Body of pancreas (tissue), 4 donors: ENCODE measurements around the gene EFCAB14. TPM values are rescaled to one million over a fixed set of nuclear protein-coding genes. Genes with fewer than 3 reads are reported as not detected.

Experiments used
- ATAC-seq: fragments of 150-250 bp; one replicate; pipeline ENCODE4 v1.9.1; 2016
- DNase-seq, 4 donors: peaks; one replicate each; pipeline ENCODE4 v3.0.0-alpha.2; 2019
- H3K27ac ChIP-seq, 4 donors: fragments of 200-600 bp; sonication (generic); 1 replicate in 3 of 4; 2 replicates in 1 of 4; pipeline versions ENCODE4 v1.5.1 to v1.6.1; 2016 to 2019; ENCODE audit warnings: mild to moderate bottlenecking in 1 of 4, mixed read lengths in 1 of 4, moderate library complexity in 1 of 4
- H3K27me3 ChIP-seq, 2 donors: fragments of 200-600 bp; sonication (generic); one replicate each; pipeline ENCODE4 v1.6.0; 2016; ENCODE audit warnings: mild to moderate bottlenecking in 1 of 2
- H3K36me3 ChIP-seq, 2 donors: fragments of 200-600 bp; sonication (generic); replicated peaks in 1 of 2; 2 replicates each; pipeline ENCODE4 v1.5.1; 2016; ENCODE audit warnings: low read depth in 2 of 2; ENCODE audit not compliant: insufficient read depth in 1 of 2
- H3K4me1 ChIP-seq: fragments of 200-600 bp; sonication (generic); one replicate; pipeline ENCODE4 v1.6.0; 2016
- H3K4me3 ChIP-seq, 2 donors: fragments of 200-600 bp; sonication (generic); 1 replicate in 1 of 2; 2 replicates in 1 of 2; pipeline ENCODE4 v1.5.1; 2016 to 2019
- H3K9me3 ChIP-seq, 3 donors: fragments of 200-600 bp; sonication (generic); 1 replicate in 2 of 3; 2 replicates in 1 of 3; pipeline ENCODE4 v1.5.1; 2016
- POLR2A ChIP-seq, 3 donors: fragments of 450-650 bp; IDR thresholded peaks; one replicate each; pipeline ENCODE4 v1.6.1; 2016; ENCODE audit warnings: antibody characterized with exemption in 3 of 3, mild to moderate bottlenecking in 2 of 3
- WGBS, 2 donors: methylation state at CpG; one replicate each; pipeline ENCODE4 v1.1.5; 2017; 5-methylcytosine and 5-hydroxymethylcytosine counted together
- intact Hi-C: fragments of 100-400 bp; cut with DNase I; formaldehyde crosslinking; loops from one replicate; pipeline ENCODE4 v1.15.1; 2023
- total RNA-seq, 2 donors: library from RNA; depleted of rRNA; stranded (reverse); fragments of >200 nt; gene quantifications; one replicate each; pipeline ENCODE4 v1.1.0, GENCODE V29; 2016
- TF ChIP-seq, protein P1 (sequence below), 7 experiments: fragments of 450-650 bp in 4 of 7; fragments of 200-600 bp in 3 of 7; sonication (generic) in 3 of 7; IDR thresholded peaks; one replicate each; pipeline ENCODE4 v1.5.1; 2016 to 2019; ENCODE audit warnings: antibody characterized with exemption in 7 of 7

EFCAB14 gene
- total RNA-seq, 2 donors from 2014 or later = 36.9 to 40.7 TPM

DNA sequence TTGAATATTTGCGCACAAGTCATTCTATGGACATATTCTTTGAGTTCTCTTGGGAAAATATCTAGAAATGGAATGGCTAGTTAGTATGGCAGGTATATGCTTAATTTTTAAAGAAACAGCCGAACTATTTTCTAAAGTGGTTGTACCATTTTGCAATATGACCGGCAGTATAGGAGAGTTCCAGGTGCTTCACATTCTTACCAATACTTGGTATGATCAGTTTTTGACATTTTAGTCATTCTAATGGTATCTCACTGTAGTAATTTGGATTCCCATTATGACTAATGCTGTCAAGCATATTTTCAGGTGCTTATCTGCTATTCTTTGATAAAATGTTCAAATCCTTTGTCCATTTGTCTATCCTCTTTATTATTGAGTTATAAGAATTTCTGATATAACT, 71.3 kb downstream of the EFCAB14 start:
- intact Hi-C loops = no loop called here
- Histone ChIP-seq H3K4me3 (no peak overlapping the region), H3K9me3 (no peaks in the 10 kb centered on the region), H3K36me3 (peaks cover 0 to 4% of the 10 kb centered on the region in 2 donors), H3K27me3 (no peaks in the 10 kb centered on the region), H3K4me1 (peaks cover 7% of the 10 kb centered on the region), H3K27ac (no peak overlapping the region)
- 95 to 97% methylated on average over 3 of the region's 3 CpGs for WGBS, 2 donors
- DNase-seq (no peak), ATAC-seq (no peak)
- no peak for TF ChIP-seq POLR2A (IDR thresholded peaks at IDR 0.05)

DNA sequence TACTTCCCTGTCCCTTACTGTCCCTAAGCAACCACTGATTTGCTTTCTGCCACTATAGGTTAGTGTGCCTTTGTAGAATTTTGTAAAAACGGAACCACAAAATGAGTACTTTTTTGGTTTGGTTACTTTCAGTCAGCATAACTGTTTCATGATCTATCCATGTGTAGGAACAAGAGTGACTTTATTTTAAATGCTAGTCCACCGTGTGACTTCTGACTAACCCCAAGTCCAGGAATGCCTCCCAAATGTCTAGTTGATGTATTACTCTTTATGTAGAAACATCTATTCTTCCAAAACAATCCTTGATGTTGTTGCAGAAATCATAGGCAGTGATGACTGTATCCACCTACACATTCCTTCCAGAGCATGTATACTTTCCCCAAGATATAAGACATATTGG, 72.1 kb downstream of the EFCAB14 start:
- intact Hi-C loops = no loop called here
- Histone ChIP-seq H3K27me3 (no peaks in the 10 kb centered on the region), H3K9me3 (no peaks in the 10 kb centered on the region), H3K27ac (no peak overlapping the region), H3K4me1 (peaks cover 7% of the 10 kb centered on the region), H3K36me3 (peaks cover 0 to 4% of the 10 kb centered on the region in 2 donors), H3K4me3 (no peak overlapping the region)
- TF ChIP-seq POLR2A (IDR thresholded peaks at IDR 0.05) = no peak
- TF ChIP-seq, protein P1, sequence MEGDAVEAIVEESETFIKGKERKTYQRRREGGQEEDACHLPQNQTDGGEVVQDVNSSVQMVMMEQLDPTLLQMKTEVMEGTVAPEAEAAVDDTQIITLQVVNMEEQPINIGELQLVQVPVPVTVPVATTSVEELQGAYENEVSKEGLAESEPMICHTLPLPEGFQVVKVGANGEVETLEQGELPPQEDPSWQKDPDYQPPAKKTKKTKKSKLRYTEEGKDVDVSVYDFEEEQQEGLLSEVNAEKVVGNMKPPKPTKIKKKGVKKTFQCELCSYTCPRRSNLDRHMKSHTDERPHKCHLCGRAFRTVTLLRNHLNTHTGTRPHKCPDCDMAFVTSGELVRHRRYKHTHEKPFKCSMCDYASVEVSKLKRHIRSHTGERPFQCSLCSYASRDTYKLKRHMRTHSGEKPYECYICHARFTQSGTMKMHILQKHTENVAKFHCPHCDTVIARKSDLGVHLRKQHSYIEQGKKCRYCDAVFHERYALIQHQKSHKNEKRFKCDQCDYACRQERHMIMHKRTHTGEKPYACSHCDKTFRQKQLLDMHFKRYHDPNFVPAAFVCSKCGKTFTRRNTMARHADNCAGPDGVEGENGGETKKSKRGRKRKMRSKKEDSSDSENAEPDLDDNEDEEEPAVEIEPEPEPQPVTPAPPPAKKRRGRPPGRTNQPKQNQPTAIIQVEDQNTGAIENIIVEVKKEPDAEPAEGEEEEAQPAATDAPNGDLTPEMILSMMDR (IDR thresholded peaks at IDR 0.05) = no peak
- 86 to 96% methylated on average over 2 of the region's 2 CpGs for WGBS, 2 donors
- ATAC-seq = no peak
- DNase-seq = no peak

DNA sequence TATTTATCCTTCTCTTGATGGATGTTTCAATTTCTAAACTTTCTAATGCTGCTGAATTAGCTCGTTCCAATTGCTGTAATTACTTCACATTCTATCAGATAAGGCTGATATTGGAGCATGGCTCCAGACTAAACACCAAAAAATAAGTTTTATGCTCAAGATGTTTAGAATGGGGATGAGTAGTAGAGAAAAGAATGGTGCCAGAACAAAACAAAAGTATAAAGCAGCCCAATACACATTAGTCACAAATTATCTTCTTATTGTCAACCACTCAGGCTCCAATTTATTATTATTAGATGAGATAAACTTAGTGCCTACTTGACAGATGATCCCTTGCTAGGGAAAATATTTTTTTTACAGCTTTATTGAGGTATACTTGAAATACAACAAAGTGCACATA, 72.6 kb downstream of the EFCAB14 start:
- no peaks in the 10 kb centered on the region for H3K9me3 ChIP-seq
- intact Hi-C loops = no loop called here
- no peaks in the 10 kb centered on the region for H3K27me3 ChIP-seq
- H3K4me1 ChIP-seq = peaks cover 7% of the 10 kb centered on the region
- no peak for ATAC-seq
- peaks cover 0 to 4% of the 10 kb centered on the region in 2 donors for H3K36me3 ChIP-seq
- no peak for DNase-seq
- WGBS, 2 donors = 90 to 91% methylated on average over 1 of the region's 1 CpG
- H3K27ac ChIP-seq = no peak overlapping the region
- TF ChIP-seq, protein P1 (IDR thresholded peaks at IDR 0.05) = no peak
- no peak overlapping the region for H3K4me3 ChIP-seq

DNA sequence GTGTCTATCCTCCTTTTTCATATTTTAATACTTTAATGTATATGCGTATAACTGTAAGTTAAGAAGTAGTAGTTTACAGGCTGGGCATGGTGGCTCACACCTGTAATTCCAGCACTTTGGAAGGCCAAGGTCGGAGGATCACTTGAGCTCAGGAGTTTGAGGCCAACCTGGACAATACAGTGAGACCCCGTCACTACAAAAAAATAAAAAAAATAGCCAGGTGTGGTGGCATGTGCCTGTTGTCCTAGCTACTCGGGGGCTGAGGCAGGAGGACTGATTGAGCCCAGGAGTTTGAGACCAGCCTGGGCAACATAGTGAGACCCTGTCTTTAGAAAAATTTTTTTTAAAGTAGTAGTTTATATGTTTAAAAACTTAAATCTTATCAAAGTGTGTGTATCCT, 73.1 kb downstream of the EFCAB14 start:
- Histone ChIP-seq H3K4me3 (no peak overlapping the region), H3K4me1 (peaks cover 7% of the 10 kb centered on the region), H3K27me3 (no peaks in the 10 kb centered on the region), H3K36me3 (peaks cover 0 to 4% of the 10 kb centered on the region in 2 donors), H3K27ac (no peak overlapping the region), H3K9me3 (no peaks in the 10 kb centered on the region)
- WGBS, 2 donors = 75 to 92% methylated on average over 4 of the region's 4 CpGs
- DNase-seq = no peak
- TF ChIP-seq, protein P1 (IDR thresholded peaks at IDR 0.05) = no peak
- no peak for TF ChIP-seq POLR2A (IDR thresholded peaks at IDR 0.05)
- no peak for ATAC-seq
- intact Hi-C loops = no loop called here

DNA sequence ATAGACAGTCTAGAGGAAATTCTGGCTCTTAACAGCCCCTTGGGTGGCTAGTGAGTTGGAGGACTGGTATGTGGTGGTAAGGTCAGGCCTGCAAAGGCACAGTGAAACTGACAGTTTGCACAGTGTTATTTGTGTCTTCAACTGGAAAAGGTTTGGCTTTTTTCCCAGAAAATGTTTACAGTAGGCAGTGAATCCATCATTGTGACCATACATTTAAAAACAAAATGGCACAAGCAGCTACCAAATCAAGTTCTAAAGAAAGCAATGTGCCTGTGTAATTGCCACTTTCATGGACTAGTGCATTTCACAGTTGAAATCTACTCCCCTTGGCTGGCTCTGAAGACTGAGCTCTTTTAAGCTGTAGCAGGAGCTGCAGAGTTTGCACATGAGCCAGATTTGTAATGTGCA, 75.5 kb downstream of the EFCAB14 start:
- DNase-seq (no peak), ATAC-seq (no peak)
- TF ChIP-seq, protein P1 (IDR thresholded peaks at IDR 0.05) = no peak
- no peak for TF ChIP-seq POLR2A (IDR thresholded peaks at IDR 0.05)
- Histone ChIP-seq H3K4me1 (peaks cover 12% of the 10 kb centered on the region), H3K36me3 (peaks cover 0 to 2% of the 10 kb centered on the region in 2 donors), H3K27me3 (no peaks in the 10 kb centered on the region), H3K27ac (no peak overlapping the region), H3K4me3 (no peak overlapping the region), H3K9me3 (no peaks in the 10 kb centered on the region)
- intact Hi-C loops = no loop called here
